Measurements from ENCODE around the gene WDR54. TPM values are rescaled to one million over a fixed set of nuclear protein-coding genes. Genes with fewer than 3 reads are reported as not detected.

WDR54 gene
- total RNA-seq, 1 donor from 2014 or later: 8.4 TPM

- no peak for ATAC-seq
- Histone ChIP-seq H3K4me3 (no peak overlapping the region), H3K27me3 (peaks cover 13% of the 10 kb centered on the region), H3K4me1 (peaks cover 26% of the 10 kb centered on the region), H3K36me3 (no peaks in the 10 kb centered on the region), H3K27ac (no peak overlapping the region), H3K9me3 (no peaks in the 10 kb centered on the region)
- intact Hi-C loops (cut with DNase I): no loop called here
- no peak for TF ChIP-seq CTCF (IDR thresholded peaks at IDR 0.05)
- no peak for DNase-seq
These were observed 16.7 kb downstream of the WDR54 start for GRCh38 chr2:74438248-74438647.

GRCh38 chr2:74439373-74439772 is 17.8 kb downstream of the WDR54 start:
- no peaks in the 10 kb centered on the region for H3K9me3 ChIP-seq
- peaks cover 26% of the 10 kb centered on the region for H3K4me1 ChIP-seq
- DNase-seq (no peak), ATAC-seq (no peak)
- H3K4me3 ChIP-seq: peak overlapping the region; percentile 62
- peaks cover 13% of the 10 kb centered on the region for H3K27me3 ChIP-seq
- H3K36me3 ChIP-seq: no peaks in the 10 kb centered on the region
- TF ChIP-seq CTCF (IDR thresholded peaks at IDR 0.05): no peak
- H3K27ac ChIP-seq: peak overlapping the region; percentile 84
- intact Hi-C loops (cut with DNase I): no loop called here

- H3K27ac ChIP-seq: peak overlapping the region; percentile 84
- intact Hi-C loops (cut with DNase I): no loop called here
- ATAC-seq: no peak
- peaks cover 13% of the 10 kb centered on the region for H3K27me3 ChIP-seq
- H3K36me3 ChIP-seq: no peaks in the 10 kb centered on the region
- peak overlapping the region; percentile 62 for H3K4me3 ChIP-seq
- no peak for TF ChIP-seq CTCF (IDR thresholded peaks at IDR 0.05)
- H3K9me3 ChIP-seq: no peaks in the 10 kb centered on the region
- peaks cover 26% of the 10 kb centered on the region for H3K4me1 ChIP-seq
- no peak for DNase-seq
These were observed 18.4 kb downstream of the WDR54 start for GRCh38 chr2:74439803-74440377.

- intact Hi-C loops (cut with DNase I): no loop called here
- peak; percentile 92 for ATAC-seq
- peak overlapping the region; percentile 84 for H3K27ac ChIP-seq
These were observed 19.0 kb downstream of the WDR54 start for GRCh38 chr2:74440378-74441169.

GRCh38 chr2:74441170-74441689 is 19.7 kb downstream of the WDR54 start:
- DNase-seq (no peak), ATAC-seq (peak; percentile 34)
- TF ChIP-seq CTCF (IDR thresholded peaks at IDR 0.05): no peak
- H3K27ac ChIP-seq: peak overlapping the region; percentile 84
- intact Hi-C loops (cut with DNase I): no loop called here
- peak overlapping the region; percentile 62 for H3K4me3 ChIP-seq
- H3K9me3 ChIP-seq: no peaks in the 10 kb centered on the region
- no peaks in the 10 kb centered on the region for H3K36me3 ChIP-seq
- peaks cover 26% of the 10 kb centered on the region for H3K4me1 ChIP-seq
- H3K27me3 ChIP-seq: peaks cover 13% of the 10 kb centered on the region

More at GRCh38 chr2:74440378-74441169, 19.0 kb downstream of the WDR54 start:
- peak; percentile 28 for TF ChIP-seq CTCF (IDR thresholded peaks at IDR 0.05)
- peaks cover 13% of the 10 kb centered on the region for H3K27me3 ChIP-seq
- H3K36me3 ChIP-seq: no peaks in the 10 kb centered on the region
- peak overlapping the region; percentile 62 for H3K4me3 ChIP-seq
- peak; percentile 92 for DNase-seq
- H3K9me3 ChIP-seq: no peaks in the 10 kb centered on the region
- H3K4me1 ChIP-seq: peaks cover 26% of the 10 kb centered on the region
